Endodermal cell (in vitro differentiated cells): ENCODE results near the gene ATAD3B. TPM values are rescaled to one million over a fixed set of nuclear protein-coding genes. Genes with fewer than 3 reads are reported as not detected.
"Not testable (repeated sequence)": the region's sequence is repeated elsewhere in the genome, so short reads cannot be mapped to it uniquely, and the experiment has no call there.

Experiments used
- DNase-seq: peaks from one replicate; pipeline ENCODE4 v3.0.0-alpha.2; 2017
- H3K27ac ChIP-seq: 2 replicates; pipeline ENCODE4 v1.5.1; 2013; ENCODE audit warnings: mild to moderate bottlenecking, low read depth, low read length, moderate library complexity
- H3K27me3 ChIP-seq: 2 replicates; pipeline ENCODE4 v1.6.1; 2013; ENCODE audit warnings: mild to moderate bottlenecking, low read length, moderate library complexity; ENCODE audit not compliant: insufficient read depth, control insufficient read depth, poor library complexity, severe bottlenecking
- H3K36me3 ChIP-seq: 2 replicates; pipeline ENCODE4 v1.7.0; 2013; ENCODE audit warnings: mild to moderate bottlenecking, low read length, moderate library complexity; ENCODE audit not compliant: control insufficient read depth, insufficient read depth
- H3K4me1 ChIP-seq: one replicate; pipeline ENCODE4 v1.7.0; 2013; ENCODE audit warnings: low read length; ENCODE audit not compliant: control insufficient read depth, insufficient read depth
- H3K4me3 ChIP-seq: 2 replicates; pipeline ENCODE4 v1.5.1; 2013; ENCODE audit warnings: mild to moderate bottlenecking, low read length, moderate library complexity
- H3K9ac ChIP-seq: 2 replicates; pipeline ENCODE4 v1.6.1; 2013; ENCODE audit warnings: mild to moderate bottlenecking, low read length, moderate library complexity; ENCODE audit not compliant: poor library complexity, severe bottlenecking; ENCODE audit errors: extremely low read depth
- H3K9me3 ChIP-seq: 2 replicates; pipeline ENCODE4 v1.6.1; 2013; ENCODE audit warnings: mild to moderate bottlenecking, low read length, moderate library complexity; ENCODE audit not compliant: control insufficient read depth
- H3K27ac Mint-ChIP-seq: 2 replicates; pipeline ENCODE4 v1.8.0; 2020; ENCODE audit warnings: mixed read lengths
- H3K27me3 Mint-ChIP-seq: 2 replicates; pipeline ENCODE4 v1.8.0; 2021; ENCODE audit warnings: mild to moderate bottlenecking, mixed read lengths; ENCODE audit not compliant: insufficient read depth
- H3K36me3 Mint-ChIP-seq: 2 replicates; pipeline ENCODE4 v1.8.0; 2020; ENCODE audit warnings: low read depth, mixed read lengths
- H3K4me1 Mint-ChIP-seq: 2 replicates; pipeline ENCODE4 v1.8.0; 2020; ENCODE audit warnings: mixed read lengths
- H3K4me3 Mint-ChIP-seq: 2 replicates; pipeline ENCODE4 v1.8.0; 2020; ENCODE audit warnings: mild to moderate bottlenecking, moderate library complexity, mixed read lengths
- H3K9me3 Mint-ChIP-seq: 2 replicates; pipeline ENCODE4 v1.8.0; 2020; ENCODE audit warnings: mild to moderate bottlenecking, mixed read lengths
- WGBS, 2 experiments: methylation state at CpG; one replicate each; pipeline versions ENCODE4 v1.1.5 to v1.1.7; 2013; ENCODE audit warnings: missing lambda C conversion rate in 2 of 2, mixed read lengths in 1 of 2; ENCODE audit not compliant: insufficient coverage in 1 of 2, insufficient read length in 1 of 2; 5-methylcytosine and 5-hydroxymethylcytosine counted together
- total RNA-seq, 2 donors: library from RNA; stranded (reverse); fragmentation: NEBNext Ultra II Directional in 1 of 2; extraction: Animal tissue kit (Norgen Biotek cat#: 25700) in 1 of 2; gene quantifications; 2 replicates in 1 of 2; 3 replicates in 1 of 2; pipeline ENCODE4 v1.2.1, GENCODE V29; 2021
- TF ChIP-seq, protein P1 (sequence below): fragments of 200-600 bp; sonication (generic); conservative IDR thresholded peaks from 2 replicates; pipeline ENCODE4 v1.5.0; 2021; ENCODE audit warnings: antibody characterized with exemption, mild to moderate bottlenecking

ATAD3B gene
- total RNA-seq, 2 donors from 2014 or later = 41.8 to 47.4 TPM

DNA sequence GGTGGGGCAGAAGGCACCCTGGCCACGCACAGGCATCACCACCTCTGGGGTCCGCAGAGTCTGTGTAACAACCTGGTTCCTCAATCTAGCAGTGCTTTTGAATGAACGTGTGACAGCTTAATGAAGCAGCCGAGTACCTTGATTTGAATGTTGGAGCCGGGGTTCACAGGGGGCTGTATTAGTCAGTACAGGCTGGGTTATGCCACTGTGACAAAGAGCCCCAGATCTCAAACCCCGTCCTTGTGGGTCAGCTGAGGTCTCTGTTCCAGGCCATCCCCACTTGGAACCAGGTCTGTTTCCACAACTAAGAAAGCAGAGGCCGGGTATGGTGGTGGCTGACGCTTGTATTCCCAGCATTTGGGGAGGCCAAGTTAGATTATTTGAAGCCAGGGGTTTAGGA lies 58.4 kb downstream of the ATAD3B start:
- TF ChIP-seq, protein P1, sequence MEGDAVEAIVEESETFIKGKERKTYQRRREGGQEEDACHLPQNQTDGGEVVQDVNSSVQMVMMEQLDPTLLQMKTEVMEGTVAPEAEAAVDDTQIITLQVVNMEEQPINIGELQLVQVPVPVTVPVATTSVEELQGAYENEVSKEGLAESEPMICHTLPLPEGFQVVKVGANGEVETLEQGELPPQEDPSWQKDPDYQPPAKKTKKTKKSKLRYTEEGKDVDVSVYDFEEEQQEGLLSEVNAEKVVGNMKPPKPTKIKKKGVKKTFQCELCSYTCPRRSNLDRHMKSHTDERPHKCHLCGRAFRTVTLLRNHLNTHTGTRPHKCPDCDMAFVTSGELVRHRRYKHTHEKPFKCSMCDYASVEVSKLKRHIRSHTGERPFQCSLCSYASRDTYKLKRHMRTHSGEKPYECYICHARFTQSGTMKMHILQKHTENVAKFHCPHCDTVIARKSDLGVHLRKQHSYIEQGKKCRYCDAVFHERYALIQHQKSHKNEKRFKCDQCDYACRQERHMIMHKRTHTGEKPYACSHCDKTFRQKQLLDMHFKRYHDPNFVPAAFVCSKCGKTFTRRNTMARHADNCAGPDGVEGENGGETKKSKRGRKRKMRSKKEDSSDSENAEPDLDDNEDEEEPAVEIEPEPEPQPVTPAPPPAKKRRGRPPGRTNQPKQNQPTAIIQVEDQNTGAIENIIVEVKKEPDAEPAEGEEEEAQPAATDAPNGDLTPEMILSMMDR = no peak
- Mint-ChIP-seq H3K27ac (no peak overlapping the region), H3K4me3 (no peak overlapping the region), H3K27me3 (no peaks in the 10 kb centered on the region), H3K36me3 (peaks cover 42% of the 10 kb centered on the region), H3K9me3 (peaks cover 13% of the 10 kb centered on the region), H3K4me1 (no peaks in the 10 kb centered on the region)
- Histone ChIP-seq H3K9ac (no peak overlapping the region), H3K27me3 (no peaks in the 10 kb centered on the region), H3K4me3 (no peak overlapping the region), H3K27ac (no peak overlapping the region), H3K36me3 (peaks cover 16% of the 10 kb centered on the region), H3K4me1 (no peaks in the 10 kb centered on the region), H3K9me3 (peaks cover 13% of the 10 kb centered on the region)
- no peak for DNase-seq
- WGBS, 2 experiments = 94 to 95% methylated on average over 5 to 8 of the region's 8 CpGs

DNA sequence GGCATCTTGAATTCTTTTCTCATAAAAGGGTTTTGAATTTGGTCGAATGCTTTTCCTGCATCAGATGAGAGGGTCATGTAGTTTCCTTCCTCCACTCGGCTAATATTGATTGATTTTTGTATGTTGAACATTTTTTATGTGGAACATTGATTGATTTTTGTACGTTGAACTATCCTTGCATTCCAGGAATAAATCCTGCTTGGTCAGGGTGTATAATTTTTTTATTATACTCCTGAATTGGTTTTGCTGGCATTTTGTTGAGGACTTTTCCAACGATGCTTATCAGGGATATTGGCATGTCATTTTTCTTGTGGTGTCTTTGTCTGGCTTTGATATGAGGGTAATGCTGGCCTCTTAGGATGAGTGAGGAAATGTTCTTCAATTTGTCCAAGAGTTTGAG lies 60.4 kb downstream of the ATAD3B start:
- H3K9ac ChIP-seq = no peak overlapping the region
- no peaks in the 10 kb centered on the region for H3K27me3 ChIP-seq
- H3K27ac ChIP-seq = no peak overlapping the region
- H3K4me1 Mint-ChIP-seq = no peaks in the 10 kb centered on the region
- H3K36me3 ChIP-seq = peaks cover 16% of the 10 kb centered on the region
- TF ChIP-seq, protein P1 = no peak
- H3K4me3 ChIP-seq = no peak overlapping the region
- peaks cover 39% of the 10 kb centered on the region for H3K36me3 Mint-ChIP-seq
- H3K4me1 ChIP-seq = no peaks in the 10 kb centered on the region
- peaks cover 13% of the 10 kb centered on the region for H3K9me3 ChIP-seq
- no peak for DNase-seq
- H3K27ac Mint-ChIP-seq = no peak overlapping the region
- H3K9me3 Mint-ChIP-seq = peaks cover 13% of the 10 kb centered on the region
- no peaks in the 10 kb centered on the region for H3K27me3 Mint-ChIP-seq
- WGBS, 2 experiments = 89 to 94% methylated on average over 4 of the region's 4 CpGs
- H3K4me3 Mint-ChIP-seq = no peak overlapping the region

DNA sequence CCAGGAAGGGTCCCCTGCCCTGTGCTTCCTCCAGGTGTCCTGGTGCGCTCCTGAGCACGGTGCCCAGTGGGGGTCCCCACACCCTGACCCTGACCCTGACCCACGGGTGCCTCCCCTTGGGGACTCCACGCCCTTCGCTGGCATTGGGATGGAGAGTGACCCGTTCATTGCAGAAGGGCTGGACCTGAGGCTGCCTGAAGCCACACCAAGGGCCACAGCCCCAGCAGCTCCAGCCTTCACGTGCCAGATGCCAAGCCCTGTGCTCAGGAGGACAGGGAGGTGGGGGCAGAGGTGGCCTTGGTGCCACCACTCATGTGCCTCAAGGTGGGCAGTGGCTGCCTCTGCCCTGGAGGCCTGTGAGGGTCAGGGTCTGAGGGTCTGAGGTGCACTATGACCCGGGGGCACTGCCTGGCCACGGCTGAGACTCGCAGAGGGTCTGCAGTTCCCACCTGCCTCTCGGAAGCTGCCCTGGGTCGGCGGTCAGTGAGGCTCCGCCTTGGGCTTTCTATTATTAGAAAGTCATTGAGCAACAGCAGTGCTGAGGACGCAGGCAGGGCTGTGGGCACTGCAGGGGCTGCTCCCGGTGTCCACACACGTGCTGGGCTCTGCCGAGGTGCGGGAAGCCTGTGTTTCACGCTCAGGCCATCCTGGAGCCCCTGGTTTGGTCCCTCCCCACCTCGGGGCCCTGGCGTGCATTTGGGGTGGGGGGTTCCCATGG lies 61.8 kb downstream of the ATAD3B start:
- H3K27ac ChIP-seq, DNase-seq, H3K4me3 Mint-ChIP-seq, H3K27me3 ChIP-seq, H3K4me1 ChIP-seq, H3K4me1 Mint-ChIP-seq, H3K27me3 Mint-ChIP-seq, H3K27ac Mint-ChIP-seq, H3K4me3 ChIP-seq, H3K9ac ChIP-seq: not testable (repeated sequence)
- peaks cover 23% of the 10 kb centered on the region for H3K36me3 ChIP-seq
- peaks cover 13% of the 10 kb centered on the region for H3K9me3 ChIP-seq
- peaks cover 13% of the 10 kb centered on the region for H3K9me3 Mint-ChIP-seq
- WGBS, 2 experiments = 93 to 100% methylated on average over 4 to 19 of the region's 22 CpGs
- peaks cover 32% of the 10 kb centered on the region for H3K36me3 Mint-ChIP-seq

DNA sequence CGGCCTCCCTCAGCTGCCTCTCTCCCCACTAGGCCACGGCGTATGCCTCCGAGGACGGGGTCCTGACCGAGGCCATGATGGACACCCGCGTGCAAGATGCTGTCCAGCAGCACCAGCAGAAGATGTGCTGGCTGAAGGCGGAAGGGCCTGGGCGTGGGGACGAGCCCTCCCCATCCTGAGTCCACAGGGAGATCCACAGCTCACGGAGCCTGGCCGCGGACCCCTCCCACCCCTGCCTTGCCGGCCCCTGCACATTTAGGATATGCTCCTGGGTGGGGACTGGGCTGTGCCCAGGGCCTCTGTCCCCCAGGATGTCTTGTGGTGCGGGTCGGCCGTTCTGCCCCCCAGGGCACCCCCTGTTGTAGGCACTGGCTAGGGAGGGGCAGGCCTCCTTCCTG lies 62.3 kb downstream of the ATAD3B start:
- H3K4me1 ChIP-seq, H3K4me3 Mint-ChIP-seq, H3K27ac ChIP-seq, H3K27ac Mint-ChIP-seq, DNase-seq, H3K4me3 ChIP-seq, H3K4me1 Mint-ChIP-seq, H3K27me3 ChIP-seq, H3K27me3 Mint-ChIP-seq, H3K9ac ChIP-seq: not testable (repeated sequence)
- Histone ChIP-seq H3K36me3 (peaks cover 23% of the 10 kb centered on the region), H3K9me3 (peaks cover 13% of the 10 kb centered on the region)
- Mint-ChIP-seq H3K36me3 (peaks cover 28% of the 10 kb centered on the region), H3K9me3 (peaks cover 13% of the 10 kb centered on the region)
- WGBS, 2 experiments = 92 to 100% methylated on average over 7 to 18 of the region's 18 CpGs
